SK-N-SH treated with all-trans-retinoic acid at 6 μM for 48 hours (cell line): Measurements from ENCODE around the gene CELF3.

Experiments used
- ATAC-seq: fragments of 200-7000 bp; cut with Tn5 transposase; 3 replicates; pipeline ENCODE4 v1.9.1; 2020; ENCODE audit warnings: mild to moderate bottlenecking, moderate library complexity
- CSDC2 ChIP-seq: fragments of 250-450 bp; sonication (Bioruptor Pico); IDR thresholded peaks from 2 replicates; pipeline ENCODE4 v1.5.0; 2020; ENCODE audit warnings: mild to moderate bottlenecking, moderate library complexity
- ISL1 ChIP-seq: fragments of 250-450 bp; sonication (Bioruptor Pico); IDR thresholded peaks from 2 replicates; pipeline ENCODE4 v2.1.2; 2022; ENCODE audit warnings: mild to moderate bottlenecking, moderate library complexity
- PPARA ChIP-seq: fragments of 250-450 bp; sonication (Bioruptor Pico); IDR thresholded peaks from 2 replicates; pipeline ENCODE4 v1.5.0; 2020; ENCODE audit warnings: mild to moderate bottlenecking, borderline replicate concordance
- RARB ChIP-seq: fragments of 250-450 bp; sonication (Bioruptor Pico); IDR thresholded peaks from 2 replicates; pipeline ENCODE4 v1.8.0; 2021; ENCODE audit warnings: mild to moderate bottlenecking, moderate library complexity
- ZC3H10 ChIP-seq: fragments of 250-450 bp; sonication (Bioruptor Pico); IDR thresholded peaks from 2 replicates; pipeline ENCODE4 v1.5.1; 2021; ENCODE audit warnings: mild to moderate bottlenecking, moderate library complexity
- ZFP30 ChIP-seq: fragments of 450-650 bp; formaldehyde crosslinking; IDR thresholded peaks from 2 replicates; pipeline ENCODE4 v1.5.0; 2022; ENCODE audit warnings: mild to moderate bottlenecking, moderate library complexity
- ZNF565 ChIP-seq: fragments of 450-650 bp; formaldehyde crosslinking; conservative IDR thresholded peaks from 2 replicates; pipeline ENCODE4 v1.5.0; 2020; ENCODE audit warnings: low read depth, mild to moderate bottlenecking, moderate library complexity
- ZNF70 ChIP-seq: fragments of 450-650 bp; formaldehyde crosslinking; IDR thresholded peaks from 2 replicates; pipeline ENCODE4 v1.5.0; 2020; ENCODE audit warnings: mild to moderate bottlenecking, moderate library complexity
- ZNF8 ChIP-seq: fragments of 450-650 bp; formaldehyde crosslinking; IDR thresholded peaks from 2 replicates; pipeline ENCODE4 v1.5.0; 2020; ENCODE audit warnings: mild to moderate bottlenecking, moderate library complexity
- TF ChIP-seq, protein P1 (sequence below): fragments of 250-450 bp; sonication (Bioruptor Pico); IDR thresholded peaks from 2 replicates; pipeline ENCODE4 v1.8.0; 2021; ENCODE audit warnings: low read depth, mild to moderate bottlenecking, moderate library complexity, borderline replicate concordance
- TF ChIP-seq, protein P2 (sequence below): fragments of 250-450 bp; sonication (Bioruptor Pico); IDR thresholded peaks from 2 replicates; pipeline ENCODE4 v1.8.0; 2020; ENCODE audit warnings: mild to moderate bottlenecking, moderate library complexity, borderline replicate concordance
- TF ChIP-seq, protein P3 (sequence below): fragments of 250-450 bp; sonication (Bioruptor Pico); IDR thresholded peaks from 2 replicates; pipeline ENCODE4 v1.5.0; 2020; ENCODE audit warnings: mild to moderate bottlenecking, moderate library complexity
- TF ChIP-seq, protein P4 (sequence below): fragments of 250-450 bp; sonication (Bioruptor Pico); IDR thresholded peaks from 2 replicates; pipeline ENCODE4 v1.5.1; 2021; ENCODE audit warnings: mild to moderate bottlenecking, moderate library complexity

Gene CELF3

DNA sequence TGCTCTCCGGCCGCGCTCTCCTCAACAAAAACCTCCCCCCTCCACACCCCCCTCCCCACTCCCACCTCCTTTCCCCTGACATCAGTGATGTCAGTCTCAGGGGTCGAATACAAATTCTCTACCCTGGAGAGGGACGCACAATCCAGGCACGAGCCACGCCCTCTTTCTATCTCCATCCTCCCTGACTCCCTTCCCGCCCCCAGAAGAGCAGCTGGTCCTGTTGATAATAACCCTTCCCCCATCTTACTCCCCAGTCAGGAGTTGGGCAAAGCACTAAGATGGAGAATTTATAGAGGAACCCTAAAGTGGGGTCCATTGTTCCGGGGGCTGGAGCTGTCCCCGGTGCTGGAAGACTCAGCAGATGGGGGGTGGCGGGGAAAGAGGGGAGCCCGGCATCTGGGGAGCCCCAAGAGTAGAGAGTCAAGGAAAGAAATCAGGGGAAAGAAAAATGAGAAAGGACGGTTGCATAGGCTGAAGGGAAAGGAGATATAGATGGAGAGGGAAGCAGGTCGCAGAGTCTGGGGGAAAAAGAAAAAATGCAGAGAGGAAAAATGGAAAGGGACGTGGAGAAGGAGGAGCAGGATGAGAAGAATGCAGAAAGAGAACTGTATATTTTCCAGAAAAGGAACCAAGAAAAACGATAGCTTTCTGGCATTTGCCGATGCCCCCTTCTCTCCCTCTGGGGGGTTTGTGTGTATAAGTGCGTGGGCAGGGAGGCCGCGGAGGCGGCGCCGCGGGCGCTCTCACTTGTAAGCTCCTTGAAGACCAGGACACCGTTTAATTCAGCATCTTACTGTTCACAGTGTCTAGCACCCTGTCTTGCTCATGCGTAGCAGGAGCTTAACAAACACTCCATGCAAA is at the start of gene CELF3:
Gene CELF3 (minus strand): TSS at position 33 of the 861 bp plus-strand sequence. CDS start 783 bp downstream, outside the sequence.
- peak; percentile 24; the same call in 1 of the 3 replicates for ATAC-seq
- no peak for TF ChIP-seq RARB (CRISPR knock-in tag)
- TF ChIP-seq, protein P1, sequence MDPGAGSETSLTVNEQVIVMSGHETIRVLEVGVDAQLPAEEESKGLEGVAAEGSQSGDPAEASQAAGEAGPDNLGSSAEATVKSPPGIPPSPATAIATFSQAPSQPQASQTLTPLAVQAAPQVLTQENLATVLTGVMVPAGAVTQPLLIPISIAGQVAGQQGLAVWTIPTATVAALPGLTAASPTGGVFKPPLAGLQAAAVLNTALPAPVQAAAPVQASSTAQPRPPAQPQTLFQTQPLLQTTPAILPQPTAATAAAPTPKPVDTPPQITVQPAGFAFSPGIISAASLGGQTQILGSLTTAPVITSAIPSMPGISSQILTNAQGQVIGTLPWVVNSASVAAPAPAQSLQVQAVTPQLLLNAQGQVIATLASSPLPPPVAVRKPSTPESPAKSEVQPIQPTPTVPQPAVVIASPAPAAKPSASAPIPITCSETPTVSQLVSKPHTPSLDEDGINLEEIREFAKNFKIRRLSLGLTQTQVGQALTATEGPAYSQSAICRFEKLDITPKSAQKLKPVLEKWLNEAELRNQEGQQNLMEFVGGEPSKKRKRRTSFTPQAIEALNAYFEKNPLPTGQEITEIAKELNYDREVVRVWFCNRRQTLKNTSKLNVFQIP = no peak
- TF ChIP-seq, protein P2, sequence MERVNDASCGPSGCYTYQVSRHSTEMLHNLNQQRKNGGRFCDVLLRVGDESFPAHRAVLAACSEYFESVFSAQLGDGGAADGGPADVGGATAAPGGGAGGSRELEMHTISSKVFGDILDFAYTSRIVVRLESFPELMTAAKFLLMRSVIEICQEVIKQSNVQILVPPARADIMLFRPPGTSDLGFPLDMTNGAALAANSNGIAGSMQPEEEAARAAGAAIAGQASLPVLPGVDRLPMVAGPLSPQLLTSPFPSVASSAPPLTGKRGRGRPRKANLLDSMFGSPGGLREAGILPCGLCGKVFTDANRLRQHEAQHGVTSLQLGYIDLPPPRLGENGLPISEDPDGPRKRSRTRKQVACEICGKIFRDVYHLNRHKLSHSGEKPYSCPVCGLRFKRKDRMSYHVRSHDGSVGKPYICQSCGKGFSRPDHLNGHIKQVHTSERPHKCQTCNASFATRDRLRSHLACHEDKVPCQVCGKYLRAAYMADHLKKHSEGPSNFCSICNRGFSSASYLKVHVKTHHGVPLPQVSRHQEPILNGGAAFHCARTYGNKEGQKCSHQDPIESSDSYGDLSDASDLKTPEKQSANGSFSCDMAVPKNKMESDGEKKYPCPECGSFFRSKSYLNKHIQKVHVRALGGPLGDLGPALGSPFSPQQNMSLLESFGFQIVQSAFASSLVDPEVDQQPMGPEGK (CRISPR knock-in tag) = 0 out of 2 replicates have a peak, but pooled peaks have one; percentile 41
- TF ChIP-seq, protein P3, sequence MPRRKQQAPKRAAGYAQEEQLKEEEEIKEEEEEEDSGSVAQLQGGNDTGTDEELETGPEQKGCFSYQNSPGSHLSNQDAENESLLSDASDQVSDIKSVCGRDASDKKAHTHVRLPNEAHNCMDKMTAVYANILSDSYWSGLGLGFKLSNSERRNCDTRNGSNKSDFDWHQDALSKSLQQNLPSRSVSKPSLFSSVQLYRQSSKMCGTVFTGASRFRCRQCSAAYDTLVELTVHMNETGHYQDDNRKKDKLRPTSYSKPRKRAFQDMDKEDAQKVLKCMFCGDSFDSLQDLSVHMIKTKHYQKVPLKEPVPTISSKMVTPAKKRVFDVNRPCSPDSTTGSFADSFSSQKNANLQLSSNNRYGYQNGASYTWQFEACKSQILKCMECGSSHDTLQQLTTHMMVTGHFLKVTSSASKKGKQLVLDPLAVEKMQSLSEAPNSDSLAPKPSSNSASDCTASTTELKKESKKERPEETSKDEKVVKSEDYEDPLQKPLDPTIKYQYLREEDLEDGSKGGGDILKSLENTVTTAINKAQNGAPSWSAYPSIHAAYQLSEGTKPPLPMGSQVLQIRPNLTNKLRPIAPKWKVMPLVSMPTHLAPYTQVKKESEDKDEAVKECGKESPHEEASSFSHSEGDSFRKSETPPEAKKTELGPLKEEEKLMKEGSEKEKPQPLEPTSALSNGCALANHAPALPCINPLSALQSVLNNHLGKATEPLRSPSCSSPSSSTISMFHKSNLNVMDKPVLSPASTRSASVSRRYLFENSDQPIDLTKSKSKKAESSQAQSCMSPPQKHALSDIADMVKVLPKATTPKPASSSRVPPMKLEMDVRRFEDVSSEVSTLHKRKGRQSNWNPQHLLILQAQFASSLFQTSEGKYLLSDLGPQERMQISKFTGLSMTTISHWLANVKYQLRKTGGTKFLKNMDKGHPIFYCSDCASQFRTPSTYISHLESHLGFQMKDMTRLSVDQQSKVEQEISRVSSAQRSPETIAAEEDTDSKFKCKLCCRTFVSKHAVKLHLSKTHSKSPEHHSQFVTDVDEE (CRISPR knock-in tag) = 0 out of 2 replicates have a peak, but pooled peaks have one; percentile 39
- 0 out of 2 replicates have a peak, but pooled peaks have one; percentile 66 for TF ChIP-seq CSDC2 (CRISPR knock-in tag)
- TF ChIP-seq ZNF8 (CRISPR knock-in tag) = no peak

DNA sequence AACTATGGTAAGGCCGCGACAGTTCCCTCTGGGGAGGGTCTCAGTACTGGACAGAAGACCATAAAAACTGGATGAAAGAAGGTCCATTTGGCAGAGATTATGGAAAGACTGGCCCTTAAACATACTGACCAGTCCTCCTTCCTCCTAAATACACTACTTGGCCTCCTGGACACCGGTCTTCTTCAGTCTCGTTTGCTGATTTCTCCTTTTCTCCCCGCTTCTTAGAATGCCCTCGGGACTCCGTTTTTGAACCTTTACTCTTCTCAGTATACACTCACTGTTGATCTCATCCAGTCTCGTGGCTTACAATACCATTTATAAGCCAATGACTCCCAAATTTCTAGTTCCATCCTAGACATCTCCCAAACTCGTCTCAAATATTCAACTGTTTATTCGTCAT is 47.4 kb upstream of the CELF3 start:
- peak; percentile 8; the same call in 2 of the 3 replicates for ATAC-seq
- TF ChIP-seq ZNF70 (CRISPR knock-in tag) = no peak

DNA sequence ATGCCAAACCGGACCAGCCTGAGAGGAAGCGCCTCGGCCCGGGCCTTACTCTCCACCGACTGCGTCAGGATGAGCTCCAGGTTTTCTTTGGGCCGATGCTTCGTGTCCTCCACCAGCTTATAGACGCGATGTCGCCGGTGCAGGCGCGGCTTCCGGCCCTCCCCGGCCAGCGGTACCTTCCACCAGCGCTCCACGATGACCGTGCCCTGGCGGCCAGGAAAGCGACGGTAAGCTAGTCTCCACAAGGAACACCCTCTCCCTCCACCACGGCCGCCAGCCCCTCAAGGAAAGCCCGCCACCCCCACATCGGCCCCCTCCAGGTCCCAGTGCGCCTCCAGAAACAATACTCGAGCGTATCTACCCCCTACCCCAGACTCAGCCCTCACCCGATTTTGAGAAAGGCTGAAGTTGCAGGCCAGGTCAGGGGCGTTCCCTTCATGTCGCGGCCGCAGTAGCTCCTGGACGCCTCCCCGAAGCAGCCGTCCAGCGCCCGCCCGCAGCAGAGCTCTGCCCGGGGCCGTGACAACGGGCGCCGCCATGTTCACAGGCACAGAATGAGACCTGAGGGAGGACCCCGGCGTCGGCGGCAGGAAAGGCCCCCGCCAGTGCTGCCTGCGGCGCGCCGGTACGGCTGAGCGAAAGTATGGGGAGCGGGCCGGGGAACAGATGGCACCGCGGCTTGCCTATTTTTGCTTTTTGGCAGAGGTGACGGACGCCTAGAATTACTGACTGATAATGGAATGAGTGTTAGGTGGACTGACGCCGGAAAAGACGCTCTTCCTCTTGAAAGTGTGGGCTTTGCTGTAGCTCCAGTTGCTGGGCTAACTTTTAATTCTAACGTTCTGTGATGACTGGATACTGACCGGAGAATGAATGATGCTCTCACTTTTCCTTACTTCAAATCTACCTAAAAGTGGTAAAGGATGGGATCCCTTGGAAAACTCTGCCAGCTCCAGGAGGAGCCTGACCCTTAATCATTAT is 46.6 kb upstream of the CELF3 start, which contains the start of gene MRPL9:
Gene MRPL9 (minus strand): TSS at position 556 of the 981 bp plus-strand sequence. CDS start 17 bp downstream, at position 539.
- ATAC-seq = peak; percentile 100
- no peak for TF ChIP-seq RARB (CRISPR knock-in tag)
- TF ChIP-seq, protein P3 (CRISPR knock-in tag) = no peak
- TF ChIP-seq, protein P1 = peak; percentile 89; the same call in 1 of the 2 replicates
- TF ChIP-seq, all 23 proteins: peak for 1

DNA sequence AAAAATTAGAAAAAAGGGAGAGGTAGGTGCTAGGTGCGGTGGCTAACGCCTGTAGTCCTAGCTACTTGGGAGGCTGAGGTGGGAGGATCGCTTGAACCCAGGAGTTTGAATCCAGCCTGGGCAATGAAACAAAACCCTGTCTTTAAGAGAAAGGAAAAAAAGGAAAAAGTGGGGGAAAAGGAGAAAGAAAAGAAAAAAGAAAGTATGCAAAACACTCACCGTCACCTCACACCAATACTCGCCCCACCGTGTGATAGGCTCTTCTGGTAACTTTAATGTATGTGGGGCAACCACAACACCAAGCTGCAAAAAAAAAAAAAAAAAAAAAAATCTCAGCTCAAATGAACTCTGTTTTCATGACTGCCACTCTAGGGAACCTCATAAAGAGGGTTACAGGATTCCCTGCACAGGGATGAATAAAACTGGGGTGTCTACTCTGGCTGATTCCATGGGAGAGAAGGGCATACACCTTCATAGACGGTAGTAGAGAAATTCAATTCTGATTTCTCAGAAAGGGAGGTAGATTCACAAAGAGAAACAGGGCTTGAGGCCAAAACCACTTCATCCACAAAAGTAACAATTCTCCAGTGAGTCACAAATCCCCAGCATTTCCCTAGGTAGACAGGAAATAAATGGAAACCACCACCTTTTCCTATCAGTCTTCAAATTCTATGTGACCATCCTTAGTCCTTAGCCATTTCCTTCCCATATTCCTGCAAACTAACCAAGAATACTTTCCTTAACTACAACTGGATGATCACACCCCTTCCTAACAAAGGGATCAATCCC is 44.2 kb upstream of the CELF3 start:
- no peak for ATAC-seq
- TF ChIP-seq RARB (CRISPR knock-in tag) = no peak
- no peak for TF ChIP-seq ZC3H10 (CRISPR knock-in tag)
- TF ChIP-seq, protein P4, sequence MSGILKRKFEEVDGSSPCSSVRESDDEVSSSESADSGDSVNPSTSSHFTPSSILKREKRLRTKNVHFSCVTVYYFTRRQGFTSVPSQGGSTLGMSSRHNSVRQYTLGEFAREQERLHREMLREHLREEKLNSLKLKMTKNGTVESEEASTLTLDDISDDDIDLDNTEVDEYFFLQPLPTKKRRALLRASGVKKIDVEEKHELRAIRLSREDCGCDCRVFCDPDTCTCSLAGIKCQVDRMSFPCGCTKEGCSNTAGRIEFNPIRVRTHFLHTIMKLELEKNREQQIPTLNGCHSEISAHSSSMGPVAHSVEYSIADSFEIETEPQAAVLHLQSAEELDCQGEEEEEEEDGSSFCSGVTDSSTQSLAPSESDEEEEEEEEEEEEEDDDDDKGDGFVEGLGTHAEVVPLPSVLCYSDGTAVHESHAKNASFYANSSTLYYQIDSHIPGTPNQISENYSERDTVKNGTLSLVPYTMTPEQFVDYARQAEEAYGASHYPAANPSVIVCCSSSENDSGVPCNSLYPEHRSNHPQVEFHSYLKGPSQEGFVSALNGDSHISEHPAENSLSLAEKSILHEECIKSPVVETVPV (CRISPR knock-in tag) = no peak
- no peak for TF ChIP-seq ISL1 (CRISPR knock-in tag)
- TF ChIP-seq PPARA (CRISPR knock-in tag) = no peak
- no peak for TF ChIP-seq ZNF565 (CRISPR knock-in tag)
- no peak for TF ChIP-seq ZFP30 (CRISPR knock-in tag)
- TF ChIP-seq, protein P3 (CRISPR knock-in tag) = no peak
